Right lobe of liver (tissue), 6 donors: ENCODE results near the gene YAP1. TPM values are rescaled to one million over a fixed set of nuclear protein-coding genes. Genes with fewer than 3 reads are reported as not detected.

ENCODE experiments used
- ATAC-seq, 4 donors: fragments of 200-7000 bp; cut with Tn5 transposase; one replicate each; pipeline ENCODE4 v1.9.1; 2020; ENCODE audit warnings: mild to moderate bottlenecking in 4 of 4, moderate library complexity in 4 of 4
- DNase-seq, 3 donors: peaks; one replicate each; pipeline ENCODE4 v3.0.0-alpha.2; 2020
- H3K27ac ChIP-seq, 3 donors: fragments of 200-600 bp; one replicate each; pipeline ENCODE4 v1.8.0; 2022
- H3K27me3 ChIP-seq, 2 donors: fragments of 200-600 bp; one replicate each; pipeline ENCODE4 v1.8.0; 2022
- H3K36me3 ChIP-seq, 4 donors: fragments of 200-600 bp; sonication (generic) in 1 of 4; one replicate each; pipeline versions ENCODE4 v1.5.1 to v1.8.0; 2017 to 2022; ENCODE audit warnings: control low read depth in 1 of 4
- H3K4me1 ChIP-seq, 4 donors: fragments of 200-600 bp; sonication (generic) in 1 of 4; one replicate each; pipeline versions ENCODE4 v1.5.1 to v1.8.0; 2017 to 2022; ENCODE audit warnings: control low read depth in 1 of 4
- H3K4me3 ChIP-seq, 3 donors: fragments of 200-600 bp; one replicate each; pipeline ENCODE4 v1.8.0; 2022
- H3K9me3 ChIP-seq, 4 donors: fragments of 200-600 bp; sonication (generic) in 1 of 4; one replicate each; pipeline versions ENCODE4 v1.5.1 to v1.8.0; 2017 to 2022; ENCODE audit warnings: control low read depth in 1 of 4
- POLR2A ChIP-seq: fragments of 450-650 bp; IDR thresholded peaks from one replicate; pipeline ENCODE4 v1.6.1; 2017; ENCODE audit warnings: antibody characterized with exemption, mild to moderate bottlenecking
- WGBS: methylation state at CpG from one replicate; pipeline ENCODE4 v1.1.6; 2018; ENCODE audit warnings: low coverage, low lambda C conversion rate; ENCODE audit not compliant: insufficient coverage; ENCODE audit errors: missing lambda C conversion rate; 5-methylcytosine and 5-hydroxymethylcytosine counted together
- intact Hi-C, 2 donors: fragments of 100-400 bp; cut with DNase I; formaldehyde crosslinking; loops; one replicate each; pipeline versions ENCODE4 v1.11.2 to v1.14.1; 2022
- total RNA-seq, 6 experiments: library from RNA; depleted of rRNA in 2 of 6; stranded (reverse); fragments of >200 nt in 2 of 6; fragmentation: NEBNext Ultra II Directional in 3 of 6; extraction: Animal tissue kit (Norgen Biotek cat#: 25700) in 3 of 6; gene quantifications; one replicate each; pipeline versions ENCODE4 v1.1.0 to v1.2.4, GENCODE V29; 2016 to 2023
- TF ChIP-seq, protein P1 (sequence below), 4 donors: fragments of 200-600 bp in 3 of 4; fragments of 450-650 bp in 1 of 4; IDR thresholded peaks; one replicate each; pipeline versions ENCODE4 v1.5.1 to v1.8.0; 2016 to 2022; ENCODE audit warnings: antibody characterized with exemption in 4 of 4, mild to moderate bottlenecking in 2 of 4
- donor health status: DM: no; HTN: yes; CAD: no.
- donor health status: DM: no; HTN: no; CAD: no.
- donor health status: DM: no; HTN: no; CAD: no.
- donor health status: DM: no; HTN: yes; CAD: no.
- donor health status: DM: no; HTN: yes; CAD: no.

The YAP1 gene
- total RNA-seq, 6 experiments from 2014 or later = 17.9 to 60.5 (median 36.3) TPM

DNA sequence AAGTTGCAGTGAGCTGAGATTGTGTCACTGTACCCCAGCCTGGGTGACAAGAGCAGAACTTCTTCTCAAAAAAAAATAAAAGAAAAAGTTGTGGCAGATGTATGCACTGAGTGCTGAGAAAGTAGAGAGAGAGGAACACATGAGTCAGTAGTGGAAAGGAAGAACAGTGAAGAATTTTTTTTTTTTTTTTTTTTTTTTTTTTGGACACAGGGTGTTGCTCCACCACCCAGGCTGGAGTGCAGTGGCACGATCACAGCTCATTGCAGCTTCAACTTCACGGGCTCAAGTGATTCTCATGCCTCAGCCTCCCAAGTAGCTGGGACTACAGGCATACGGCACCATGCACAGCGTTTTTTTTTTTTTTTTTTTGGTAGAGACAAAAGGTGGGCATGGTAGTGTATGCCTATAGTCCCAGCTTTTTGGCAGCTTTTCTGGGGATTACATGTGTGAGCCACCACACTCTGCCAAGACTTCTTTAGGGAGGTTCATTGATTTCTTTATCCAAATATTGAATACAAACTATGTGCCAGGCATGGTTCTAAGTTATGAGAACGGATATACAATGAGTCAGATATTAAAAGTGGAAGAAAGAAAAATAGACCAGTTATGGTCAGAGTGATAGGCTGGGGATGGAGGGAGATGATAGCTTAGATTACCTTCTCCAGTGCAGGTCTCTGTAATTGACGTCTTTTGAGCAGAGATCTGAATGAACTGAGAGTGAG, 62.0 kb downstream of the YAP1 start:
- 30% methylated on average over 5 of the region's 6 CpGs for WGBS
- TF ChIP-seq, protein P1, sequence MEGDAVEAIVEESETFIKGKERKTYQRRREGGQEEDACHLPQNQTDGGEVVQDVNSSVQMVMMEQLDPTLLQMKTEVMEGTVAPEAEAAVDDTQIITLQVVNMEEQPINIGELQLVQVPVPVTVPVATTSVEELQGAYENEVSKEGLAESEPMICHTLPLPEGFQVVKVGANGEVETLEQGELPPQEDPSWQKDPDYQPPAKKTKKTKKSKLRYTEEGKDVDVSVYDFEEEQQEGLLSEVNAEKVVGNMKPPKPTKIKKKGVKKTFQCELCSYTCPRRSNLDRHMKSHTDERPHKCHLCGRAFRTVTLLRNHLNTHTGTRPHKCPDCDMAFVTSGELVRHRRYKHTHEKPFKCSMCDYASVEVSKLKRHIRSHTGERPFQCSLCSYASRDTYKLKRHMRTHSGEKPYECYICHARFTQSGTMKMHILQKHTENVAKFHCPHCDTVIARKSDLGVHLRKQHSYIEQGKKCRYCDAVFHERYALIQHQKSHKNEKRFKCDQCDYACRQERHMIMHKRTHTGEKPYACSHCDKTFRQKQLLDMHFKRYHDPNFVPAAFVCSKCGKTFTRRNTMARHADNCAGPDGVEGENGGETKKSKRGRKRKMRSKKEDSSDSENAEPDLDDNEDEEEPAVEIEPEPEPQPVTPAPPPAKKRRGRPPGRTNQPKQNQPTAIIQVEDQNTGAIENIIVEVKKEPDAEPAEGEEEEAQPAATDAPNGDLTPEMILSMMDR (IDR thresholded peaks at IDR 0.05) = no peak
- TF ChIP-seq POLR2A = no peak

DNA sequence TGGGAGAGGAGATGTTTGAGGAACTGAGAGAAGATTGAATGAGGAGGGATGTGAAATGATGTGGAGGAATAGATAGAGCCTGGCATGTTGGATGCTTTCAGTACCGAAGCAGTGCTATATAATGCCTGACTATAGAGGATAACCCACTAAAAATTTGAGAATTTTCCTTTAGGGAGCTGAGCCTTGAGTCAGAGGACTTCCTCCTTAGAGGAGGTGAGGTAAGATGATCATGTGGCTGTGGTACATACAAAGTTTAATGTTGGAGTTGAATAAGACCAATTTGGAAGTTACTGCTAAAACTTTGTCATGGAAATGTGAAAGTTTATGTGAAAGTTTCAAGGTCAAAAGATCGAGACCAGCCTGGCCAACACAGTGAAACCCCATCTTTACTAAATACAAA, 66.9 kb downstream of the YAP1 start:
- DNase-seq = no peak
- 82% methylated on average over 2 of the region's 2 CpGs for WGBS
- no peak for TF ChIP-seq POLR2A
- TF ChIP-seq, protein P1 (IDR thresholded peaks at IDR 0.05) = no peak
- intact Hi-C loops = no loop called here
- no peak for ATAC-seq
- Histone ChIP-seq H3K36me3 (no peaks in the 10 kb centered on the region), H3K4me1 (no peaks in the 10 kb centered on the region), H3K27me3 (no peaks in the 10 kb centered on the region), H3K9me3 (no peaks in the 10 kb centered on the region), H3K4me3 (no peak overlapping the region), H3K27ac (no peak overlapping the region)

More for the DNA sequence above, 62.0 kb downstream of the YAP1 start:
- H3K4me3 ChIP-seq = no peak overlapping the region
- ATAC-seq = peak; percentile 61 to 84 (median 78)
- H3K36me3 ChIP-seq = no peaks in the 10 kb centered on the region
- H3K9me3 ChIP-seq = no peaks in the 10 kb centered on the region
- no peak for DNase-seq
- H3K27me3 ChIP-seq = no peaks in the 10 kb centered on the region
- intact Hi-C loops = no loop called here
- peaks cover 0 to 6% (median 2%) of the 10 kb centered on the region in 4 donors for H3K4me1 ChIP-seq
- peak overlapping the region in 1 of 3 donors; percentile 10 for H3K27ac ChIP-seq

DNA sequence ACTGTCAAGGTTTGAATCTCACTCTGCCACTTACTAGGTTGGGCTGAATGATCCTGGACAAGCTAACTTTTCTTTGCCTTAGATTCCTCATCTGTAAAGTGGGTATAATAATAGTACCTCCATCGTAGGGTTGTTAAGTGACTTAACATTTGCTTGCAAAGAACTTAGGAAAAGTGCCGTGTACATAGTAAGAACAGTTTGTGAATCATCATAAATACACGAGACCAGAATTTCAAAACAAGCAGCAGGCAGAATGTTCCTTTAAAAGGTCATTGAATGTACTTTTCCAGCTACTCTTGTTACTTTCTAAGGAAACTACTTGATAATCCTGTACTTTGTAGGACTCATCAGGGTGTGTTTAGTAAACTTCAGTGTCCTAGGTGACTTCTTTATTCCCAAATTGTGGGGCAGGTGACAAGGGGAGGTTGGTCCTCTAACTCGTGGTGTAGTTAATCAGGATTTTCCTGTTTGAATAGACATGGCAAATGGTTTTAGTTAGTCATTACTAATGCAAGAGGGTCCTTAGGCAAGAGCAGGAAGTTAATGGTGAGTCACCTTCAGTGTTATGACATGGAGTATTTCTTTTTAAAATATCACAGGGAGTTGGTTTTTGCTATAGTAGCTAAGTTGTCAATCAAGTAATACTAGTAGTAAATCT, 67.9 kb downstream of the YAP1 start:
- H3K9me3 ChIP-seq = no peaks in the 10 kb centered on the region
- peak in 2 of 4 donors; percentile 76 to 90 for ATAC-seq
- H3K4me1 ChIP-seq = no peaks in the 10 kb centered on the region
- H3K27me3 ChIP-seq = no peaks in the 10 kb centered on the region
- no peak overlapping the region for H3K4me3 ChIP-seq
- no peak for DNase-seq
- 40% methylated on average over 4 of the region's 4 CpGs for WGBS
- peak overlapping the region in 1 of 3 donors; percentile 16 for H3K27ac ChIP-seq
- intact Hi-C loops = no loop called here
- no peaks in the 10 kb centered on the region for H3K36me3 ChIP-seq
- TF ChIP-seq, protein P1 (IDR thresholded peaks at IDR 0.05) = no peak
- no peak for TF ChIP-seq POLR2A

DNA sequence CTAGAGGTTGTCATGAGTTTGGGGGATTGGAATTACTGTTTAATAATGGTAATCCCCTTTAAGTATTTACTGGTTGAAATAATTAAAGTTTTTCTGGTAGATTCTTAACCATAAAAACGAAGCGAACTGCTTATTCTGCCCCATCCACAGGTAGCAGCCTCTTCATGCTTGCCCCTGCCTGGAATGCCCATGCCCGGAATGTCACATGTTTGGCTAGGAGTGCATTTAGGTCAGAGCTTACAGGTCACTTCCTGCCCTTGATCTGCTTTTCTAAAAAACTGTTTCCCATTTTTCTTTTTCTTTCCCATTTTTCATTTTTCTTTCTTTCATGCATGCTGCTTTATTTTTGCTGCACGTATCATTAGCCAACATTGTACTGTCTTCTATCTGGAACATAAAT, 69.1 kb downstream of the YAP1 start:
- no peak for DNase-seq
- TF ChIP-seq, protein P1 (IDR thresholded peaks at IDR 0.05) = no peak
- no peak for TF ChIP-seq POLR2A
- no peaks in the 10 kb centered on the region for H3K27me3 ChIP-seq
- intact Hi-C loops = no loop called here
- H3K27ac ChIP-seq = no peak overlapping the region
- no peak overlapping the region for H3K4me3 ChIP-seq
- ATAC-seq = peak in 1 of 4 donors; percentile 19
- WGBS = 84% methylated on average over 4 of the region's 4 CpGs
- no peaks in the 10 kb centered on the region for H3K36me3 ChIP-seq
- no peaks in the 10 kb centered on the region for H3K4me1 ChIP-seq
- H3K9me3 ChIP-seq = no peaks in the 10 kb centered on the region
